Measurements from ENCODE around the gene OXNAD1. TPM values are rescaled to one million over a fixed set of nuclear protein-coding genes. Genes with fewer than 3 reads are reported as not detected.

Gene OXNAD1
- total and polyA plus RNA-seq, 4 donors, result 2.4 to 10.3 (median 5.6) TPM

DNA sequence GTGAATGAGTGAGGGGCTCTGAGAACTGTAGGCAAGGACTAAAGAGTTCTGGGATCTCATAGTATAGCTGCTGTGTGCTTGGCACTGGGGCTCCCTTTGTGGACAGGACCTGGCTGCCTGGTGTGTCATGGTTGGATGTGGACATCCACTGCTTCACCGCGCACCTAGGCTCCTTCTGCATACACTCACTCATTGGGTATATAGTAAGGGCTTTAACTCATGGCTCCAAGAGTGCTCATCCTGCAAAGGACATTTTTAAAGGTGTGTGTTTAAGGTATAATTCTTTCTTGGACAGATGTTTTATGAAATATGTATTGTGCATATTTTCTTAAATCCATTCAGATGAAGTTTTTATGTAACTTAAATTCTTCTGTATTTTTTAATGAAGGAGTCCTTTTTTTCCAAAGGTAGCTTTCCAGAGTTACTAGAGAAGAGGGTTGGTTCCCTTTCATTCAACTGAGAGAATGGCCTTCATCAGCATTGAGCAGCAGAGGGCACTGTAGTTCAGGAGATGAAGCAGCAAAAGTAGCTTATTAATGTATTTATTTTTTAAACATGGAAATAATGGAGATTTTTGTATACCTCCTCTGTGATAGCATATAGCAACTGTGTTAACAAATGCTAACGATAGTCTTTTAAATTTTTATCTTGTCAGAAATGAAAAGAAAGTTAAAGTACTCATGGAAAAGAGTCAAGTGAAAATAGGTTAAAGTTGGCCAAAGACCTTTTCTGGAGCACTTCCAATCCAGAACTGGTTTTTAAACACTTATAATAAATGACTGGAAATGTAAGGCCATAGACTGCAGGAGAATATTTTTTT, 25.2 kb downstream of the OXNAD1 start:
- H3K4me3 ChIP-seq (ENCODE audit: low read length in 2 of 2), result no peak overlapping the region
- H3K4me1 ChIP-seq (ENCODE audit: control insufficient read depth in 1 of 2, insufficient read depth in 2 of 2, low read length in 2 of 2), result no peaks in the 10 kb centered on the region
- no peaks in the 10 kb centered on the region for H3K9me3 ChIP-seq (ENCODE audit: control insufficient read depth, low read length)
- intact Hi-C loops (cut with DNase I), result loop anchor here (1.0 to 10.0 kb wide), 2 partner anchors 225 to 260 kb away; partner anchors contain the start of gene RFTN1 (in 1 of the 2)
- H3K36me3 ChIP-seq (ENCODE audit: control insufficient read depth in 1 of 2, insufficient read depth in 2 of 2, low read length in 1 of 2), result peaks cover 0 to 2% of the 10 kb centered on the region in 2 donors
- WGBS, 2 donors, result 58 to 67% methylated on average over 3 of the region's 3 CpGs
- ATAC-seq (ENCODE audit: low FRiP score) (peak; percentile 77), DNase-seq (peak in 1 of 2 donors; percentile 51)
- H3K27me3 ChIP-seq (ENCODE audit: control insufficient read depth in 1 of 2, insufficient read depth in 2 of 2, low read length in 1 of 2), result no peaks in the 10 kb centered on the region
- no peak overlapping the region for H3K27ac ChIP-seq (ENCODE audit: low read depth in 1 of 2, low read length in 2 of 2)

DNA sequence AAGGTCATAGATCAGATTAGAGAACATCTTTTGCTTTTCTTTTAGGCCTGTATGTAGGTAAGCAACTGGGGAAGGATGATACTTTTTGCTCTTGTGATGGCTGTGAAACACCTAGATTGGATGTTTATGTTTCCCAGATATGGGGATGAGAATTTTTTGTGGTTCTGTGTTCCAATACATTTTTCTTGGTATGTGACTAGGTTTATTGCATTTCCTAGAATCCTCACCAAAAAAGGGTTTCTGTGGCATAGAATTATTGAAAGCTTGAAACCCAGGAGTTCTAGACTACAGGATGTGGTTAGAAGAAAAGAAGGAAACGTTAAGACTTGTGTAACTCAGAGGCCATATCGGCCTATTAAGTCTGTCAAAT, 25.8 kb downstream of the OXNAD1 start:
- DNase-seq, result no peak
- H3K4me3 ChIP-seq (ENCODE audit: low read length in 2 of 2), result no peak overlapping the region
- H3K9me3 ChIP-seq (ENCODE audit: control insufficient read depth, low read length), result no peaks in the 10 kb centered on the region
- 66 to 70% methylated on average over 2 of the region's 2 CpGs for WGBS, 2 donors
- ATAC-seq (ENCODE audit: low FRiP score), result no peak
- H3K36me3 ChIP-seq (ENCODE audit: control insufficient read depth in 1 of 2, insufficient read depth in 2 of 2, low read length in 1 of 2), result peaks cover 0 to 2% of the 10 kb centered on the region in 2 donors
- H3K27me3 ChIP-seq (ENCODE audit: control insufficient read depth in 1 of 2, insufficient read depth in 2 of 2, low read length in 1 of 2), result no peaks in the 10 kb centered on the region
- H3K27ac ChIP-seq (ENCODE audit: low read depth in 1 of 2, low read length in 2 of 2), result no peak overlapping the region
- H3K4me1 ChIP-seq (ENCODE audit: control insufficient read depth in 1 of 2, insufficient read depth in 2 of 2, low read length in 2 of 2), result no peaks in the 10 kb centered on the region
- intact Hi-C loops (cut with DNase I), result loop anchor here (1.0 to 10.0 kb wide), 2 partner anchors 224 to 259 kb away; partner anchors contain the start of gene RFTN1 (in 1 of the 2)

DNA sequence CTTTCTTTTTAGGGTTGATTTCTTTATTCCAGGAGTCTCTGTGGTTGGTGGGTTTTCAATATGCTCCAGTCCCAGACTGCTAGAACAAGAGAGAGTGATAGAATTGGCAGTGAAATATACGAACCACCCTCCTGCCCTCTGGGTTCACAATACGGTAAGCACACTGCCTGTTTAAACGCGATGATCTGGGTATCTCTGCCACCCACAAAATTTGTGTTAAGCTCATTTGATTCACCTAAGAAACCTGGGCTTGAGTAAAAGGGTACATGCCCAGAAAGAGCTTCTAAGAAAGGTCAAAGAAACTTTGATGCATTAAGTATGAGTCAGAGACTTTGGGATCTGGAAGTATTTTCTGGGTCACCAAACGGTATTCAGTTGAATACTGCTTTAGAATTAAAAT, 29.8 kb downstream of the OXNAD1 start:
- ATAC-seq (ENCODE audit: low FRiP score) (no peak), DNase-seq (no peak)
- no peak overlapping the region for H3K4me3 ChIP-seq (ENCODE audit: low read length in 2 of 2)
- H3K4me1 ChIP-seq (ENCODE audit: control insufficient read depth in 1 of 2, insufficient read depth in 2 of 2, low read length in 2 of 2), result no peaks in the 10 kb centered on the region
- WGBS, 2 donors, result 90 to 94% methylated on average over 5 of the region's 5 CpGs
- H3K27ac ChIP-seq (ENCODE audit: low read depth in 1 of 2, low read length in 2 of 2), result no peak overlapping the region
- H3K9me3 ChIP-seq (ENCODE audit: control insufficient read depth, low read length), result no peaks in the 10 kb centered on the region
- peaks cover 0 to 2% of the 10 kb centered on the region in 2 donors for H3K36me3 ChIP-seq (ENCODE audit: control insufficient read depth in 1 of 2, insufficient read depth in 2 of 2, low read length in 1 of 2)
- no peaks in the 10 kb centered on the region for H3K27me3 ChIP-seq (ENCODE audit: control insufficient read depth in 1 of 2, insufficient read depth in 2 of 2, low read length in 1 of 2)
- intact Hi-C loops (cut with DNase I), result loop anchor here in 1 of 2 donors (10.0 kb wide), 1 partner anchor 220 kb away; the partner anchor contains the start of gene RFTN1

- no peak for ATAC-seq (ENCODE audit: low FRiP score)
- no peak overlapping the region for H3K27ac ChIP-seq (ENCODE audit: low read depth in 1 of 2, low read length in 2 of 2)
- H3K27me3 ChIP-seq (ENCODE audit: control insufficient read depth in 1 of 2, insufficient read depth in 2 of 2, low read length in 1 of 2), result no peaks in the 10 kb centered on the region
- H3K4me3 ChIP-seq (ENCODE audit: low read length in 2 of 2), result no peak overlapping the region
- intact Hi-C loops (cut with DNase I), result loop anchor here in 1 of 2 donors (10.0 kb wide), 1 partner anchor 219 kb away; the partner anchor contains the start of gene RFTN1
- 82 to 87% methylated on average over 3 of the region's 3 CpGs for WGBS, 2 donors
- H3K9me3 ChIP-seq (ENCODE audit: control insufficient read depth, low read length), result no peaks in the 10 kb centered on the region
- H3K4me1 ChIP-seq (ENCODE audit: control insufficient read depth in 1 of 2, insufficient read depth in 2 of 2, low read length in 2 of 2), result no peaks in the 10 kb centered on the region
- no peak for DNase-seq
- peaks cover 0 to 2% of the 10 kb centered on the region in 2 donors for H3K36me3 ChIP-seq (ENCODE audit: control insufficient read depth in 1 of 2, insufficient read depth in 2 of 2, low read length in 1 of 2)
Measured at GRCh38 chr3:16295298-16295890, 30.4 kb downstream of the OXNAD1 start.

GRCh38 chr3:16297997-16298885, 33.2 kb downstream of the OXNAD1 start:
- no peak for ATAC-seq (ENCODE audit: low FRiP score)
- Histone ChIP-seq H3K4me1 (ENCODE audit: control insufficient read depth in 1 of 2, insufficient read depth in 2 of 2, low read length in 2 of 2) (no peaks in the 10 kb centered on the region), H3K27ac (ENCODE audit: low read depth in 1 of 2, low read length in 2 of 2) (no peak overlapping the region), H3K9me3 (ENCODE audit: control insufficient read depth, low read length) (no peaks in the 10 kb centered on the region), H3K27me3 (ENCODE audit: control insufficient read depth in 1 of 2, insufficient read depth in 2 of 2, low read length in 1 of 2) (no peaks in the 10 kb centered on the region), H3K36me3 (ENCODE audit: control insufficient read depth in 1 of 2, insufficient read depth in 2 of 2, low read length in 1 of 2) (peaks cover 0 to 2% of the 10 kb centered on the region in 2 donors), H3K4me3 (ENCODE audit: low read length in 2 of 2) (no peak overlapping the region)
- no peak for DNase-seq
- intact Hi-C loops (cut with DNase I), result loop anchor here in 1 of 2 donors (10.0 kb wide), 1 partner anchor 217 kb away; the partner anchor contains the start of gene RFTN1
- 52 to 58% methylated on average over 9 of the region's 9 CpGs for WGBS, 2 donors

GRCh38 chr3:16298891-16299290, 33.9 kb downstream of the OXNAD1 start:
- intact Hi-C loops (cut with DNase I), result loop anchor here in 1 of 2 donors (10.0 kb wide), 1 partner anchor 216 kb away; the partner anchor contains the start of gene RFTN1
- Histone ChIP-seq H3K27ac (ENCODE audit: low read depth in 1 of 2, low read length in 2 of 2) (no peak overlapping the region), H3K4me3 (ENCODE audit: low read length in 2 of 2) (no peak overlapping the region), H3K9me3 (ENCODE audit: control insufficient read depth, low read length) (no peaks in the 10 kb centered on the region), H3K27me3 (ENCODE audit: control insufficient read depth in 1 of 2, insufficient read depth in 2 of 2, low read length in 1 of 2) (no peaks in the 10 kb centered on the region), H3K36me3 (ENCODE audit: control insufficient read depth in 1 of 2, insufficient read depth in 2 of 2, low read length in 1 of 2) (peaks cover 0 to 2% of the 10 kb centered on the region in 2 donors), H3K4me1 (ENCODE audit: control insufficient read depth in 1 of 2, insufficient read depth in 2 of 2, low read length in 2 of 2) (no peaks in the 10 kb centered on the region)
- ATAC-seq (ENCODE audit: low FRiP score) (no peak), DNase-seq (no peak)
- 53 to 56% methylated on average over 6 of the region's 6 CpGs for WGBS, 2 donors

GRCh38 chr3:16299746-16300145, 34.7 kb downstream of the OXNAD1 start:
- no peaks in the 10 kb centered on the region for H3K9me3 ChIP-seq (ENCODE audit: control insufficient read depth, low read length)
- 78 to 83% methylated on average over 3 of the region's 3 CpGs for WGBS, 2 donors
- ATAC-seq (ENCODE audit: low FRiP score) (no peak), DNase-seq (no peak)
- H3K4me1 ChIP-seq (ENCODE audit: control insufficient read depth in 1 of 2, insufficient read depth in 2 of 2, low read length in 2 of 2), result no peaks in the 10 kb centered on the region
- H3K36me3 ChIP-seq (ENCODE audit: control insufficient read depth in 1 of 2, insufficient read depth in 2 of 2, low read length in 1 of 2), result peaks cover 0 to 1% of the 10 kb centered on the region in 2 donors
- H3K27me3 ChIP-seq (ENCODE audit: control insufficient read depth in 1 of 2, insufficient read depth in 2 of 2, low read length in 1 of 2), result no peaks in the 10 kb centered on the region
- H3K27ac ChIP-seq (ENCODE audit: low read depth in 1 of 2, low read length in 2 of 2), result no peak overlapping the region
- intact Hi-C loops (cut with DNase I), result loop anchor here in 1 of 2 donors (10.0 kb wide), 1 partner anchor 215 kb away; the partner anchor contains the start of gene RFTN1
- H3K4me3 ChIP-seq (ENCODE audit: low read length in 2 of 2), result no peak overlapping the region

DNA sequence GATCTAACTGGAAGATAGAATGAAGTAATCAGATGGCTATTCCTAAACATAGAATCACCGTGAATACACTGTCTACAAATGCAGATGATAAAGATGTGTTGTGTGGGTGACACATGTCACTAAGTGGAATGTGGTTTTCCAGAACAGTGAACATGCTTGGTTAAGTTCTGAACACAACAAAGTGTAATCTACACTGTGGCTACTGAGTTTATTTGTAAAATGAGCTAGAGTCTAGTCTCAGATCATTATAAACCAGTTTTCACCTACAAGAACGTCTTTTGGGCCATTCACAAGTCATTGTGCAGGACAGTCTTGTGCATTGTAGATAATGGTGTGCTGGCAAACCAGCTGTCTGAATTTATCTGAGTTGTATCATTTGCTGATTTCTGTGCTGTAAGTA, 35.3 kb downstream of the OXNAD1 start:
- H3K36me3 ChIP-seq (ENCODE audit: control insufficient read depth in 1 of 2, insufficient read depth in 2 of 2, low read length in 1 of 2), result no peaks in the 10 kb centered on the region
- H3K9me3 ChIP-seq (ENCODE audit: control insufficient read depth, low read length), result no peaks in the 10 kb centered on the region
- WGBS, 2 donors, result 87 to 90% methylated on average over 2 of the region's 2 CpGs
- H3K4me1 ChIP-seq (ENCODE audit: control insufficient read depth in 1 of 2, insufficient read depth in 2 of 2, low read length in 2 of 2), result no peaks in the 10 kb centered on the region
- H3K4me3 ChIP-seq (ENCODE audit: low read length in 2 of 2), result no peak overlapping the region
- intact Hi-C loops (cut with DNase I), result no loop called here
- ATAC-seq (ENCODE audit: low FRiP score) (no peak), DNase-seq (no peak)
- no peaks in the 10 kb centered on the region for H3K27me3 ChIP-seq (ENCODE audit: control insufficient read depth in 1 of 2, insufficient read depth in 2 of 2, low read length in 1 of 2)
- H3K27ac ChIP-seq (ENCODE audit: low read depth in 1 of 2, low read length in 2 of 2), result no peak overlapping the region
